ENCODE measurements around the gene FLRT2.

The FLRT2 gene

DNA sequence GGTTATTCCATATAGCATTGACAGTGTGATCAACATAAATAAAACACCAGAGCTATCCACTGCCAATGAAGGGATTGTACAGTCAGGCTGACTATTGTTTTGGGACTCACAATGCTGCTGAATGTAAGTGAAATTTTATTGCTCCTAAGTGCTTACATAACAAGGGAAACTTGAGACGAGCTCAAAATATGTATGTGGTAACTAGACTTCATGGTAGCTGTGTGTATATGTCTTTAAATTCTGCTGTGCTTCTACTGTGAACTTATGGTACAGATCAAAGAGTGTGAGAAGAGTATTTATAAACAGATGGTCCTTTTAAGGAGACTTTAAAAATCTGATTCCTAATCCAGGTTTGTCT, 6.9 kb downstream of the FLRT2 start:
- no peak for DNase-seq
- Histone ChIP-seq H3K27me3 (replicated peaks; ENCODE audit: control insufficient read depth, insufficient read depth, low read length, poor library complexity, severe bottlenecking) (peaks cover 2% of the 10 kb centered on the region), H3K4me3 (ENCODE audit: insufficient read depth, low read depth, low read length, poor library complexity, severe bottlenecking) (no peak overlapping the region), H3K4me1 (ENCODE audit: control insufficient read depth, insufficient read depth, low read length, poor library complexity, severe bottlenecking) (no peaks in the 10 kb centered on the region), H3K27ac (ENCODE audit: insufficient read depth, low read length, poor library complexity, severe bottlenecking) (no peak overlapping the region), H3K9me3 (ENCODE audit: control insufficient read depth, low read length) (no peaks in the 10 kb centered on the region), H3K36me3 (ENCODE audit: control insufficient read depth, insufficient read depth, low read length) (no peaks in the 10 kb centered on the region)

DNA sequence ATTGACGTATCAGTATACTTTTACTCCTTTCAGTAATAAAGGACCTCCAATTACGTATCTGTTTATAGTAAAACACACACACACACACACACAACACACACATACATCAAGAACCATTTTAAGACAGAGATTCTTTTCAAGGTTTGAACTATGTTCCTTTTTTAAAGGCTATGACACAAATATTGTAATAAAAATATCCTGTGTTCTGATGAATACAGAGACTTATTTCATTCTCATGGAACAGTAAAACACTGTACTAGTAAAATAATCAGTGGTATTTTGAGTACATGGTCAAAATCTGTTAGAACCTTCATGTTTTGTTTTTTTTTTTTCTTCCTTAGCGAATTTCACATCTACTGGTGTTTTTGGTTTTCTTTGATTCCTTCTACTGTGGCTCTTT, 7.6 kb downstream of the FLRT2 start:
- H3K27ac ChIP-seq (ENCODE audit: insufficient read depth, low read length, poor library complexity, severe bottlenecking) = no peak overlapping the region
- no peaks in the 10 kb centered on the region for H3K4me1 ChIP-seq (ENCODE audit: control insufficient read depth, insufficient read depth, low read length, poor library complexity, severe bottlenecking)
- H3K9me3 ChIP-seq (ENCODE audit: control insufficient read depth, low read length) = no peaks in the 10 kb centered on the region
- no peak overlapping the region for H3K4me3 ChIP-seq (ENCODE audit: insufficient read depth, low read depth, low read length, poor library complexity, severe bottlenecking)
- no peak for DNase-seq
- no peaks in the 10 kb centered on the region for H3K27me3 ChIP-seq (replicated peaks; ENCODE audit: control insufficient read depth, insufficient read depth, low read length, poor library complexity, severe bottlenecking)
- no peaks in the 10 kb centered on the region for H3K36me3 ChIP-seq (ENCODE audit: control insufficient read depth, insufficient read depth, low read length)

GRCh38 chr14:85538636-85539035, 8.7 kb downstream of the FLRT2 start:
- no peak for DNase-seq
- H3K27me3 ChIP-seq (replicated peaks; ENCODE audit: control insufficient read depth, insufficient read depth, low read length, poor library complexity, severe bottlenecking) = no peaks in the 10 kb centered on the region
- H3K4me1 ChIP-seq (ENCODE audit: control insufficient read depth, insufficient read depth, low read length, poor library complexity, severe bottlenecking) = no peaks in the 10 kb centered on the region
- H3K27ac ChIP-seq (ENCODE audit: insufficient read depth, low read length, poor library complexity, severe bottlenecking) = no peak overlapping the region
- no peak overlapping the region for H3K4me3 ChIP-seq (ENCODE audit: insufficient read depth, low read depth, low read length, poor library complexity, severe bottlenecking)
- H3K36me3 ChIP-seq (ENCODE audit: control insufficient read depth, insufficient read depth, low read length) = no peaks in the 10 kb centered on the region
- H3K9me3 ChIP-seq (ENCODE audit: control insufficient read depth, low read length) = no peaks in the 10 kb centered on the region

- no peaks in the 10 kb centered on the region for H3K27me3 ChIP-seq (replicated peaks; ENCODE audit: control insufficient read depth, insufficient read depth, low read length, poor library complexity, severe bottlenecking)
- H3K4me3 ChIP-seq (ENCODE audit: insufficient read depth, low read depth, low read length, poor library complexity, severe bottlenecking) = no peak overlapping the region
- no peaks in the 10 kb centered on the region for H3K36me3 ChIP-seq (ENCODE audit: control insufficient read depth, insufficient read depth, low read length)
- H3K9me3 ChIP-seq (ENCODE audit: control insufficient read depth, low read length) = no peaks in the 10 kb centered on the region
- DNase-seq = no peak
- no peaks in the 10 kb centered on the region for H3K4me1 ChIP-seq (ENCODE audit: control insufficient read depth, insufficient read depth, low read length, poor library complexity, severe bottlenecking)
- no peak overlapping the region for H3K27ac ChIP-seq (ENCODE audit: insufficient read depth, low read length, poor library complexity, severe bottlenecking)
Observed at GRCh38 chr14:85539510-85539909, 9.6 kb downstream of the FLRT2 start.

GRCh38 chr14:85542623-85543022, 12.7 kb downstream of the FLRT2 start:
- DNase-seq = no peak
- no peaks in the 10 kb centered on the region for H3K4me1 ChIP-seq (ENCODE audit: control insufficient read depth, insufficient read depth, low read length, poor library complexity, severe bottlenecking)
- no peak overlapping the region for H3K4me3 ChIP-seq (ENCODE audit: insufficient read depth, low read depth, low read length, poor library complexity, severe bottlenecking)
- no peaks in the 10 kb centered on the region for H3K9me3 ChIP-seq (ENCODE audit: control insufficient read depth, low read length)
- H3K27me3 ChIP-seq (replicated peaks; ENCODE audit: control insufficient read depth, insufficient read depth, low read length, poor library complexity, severe bottlenecking) = no peaks in the 10 kb centered on the region
- H3K27ac ChIP-seq (ENCODE audit: insufficient read depth, low read length, poor library complexity, severe bottlenecking) = no peak overlapping the region
- no peaks in the 10 kb centered on the region for H3K36me3 ChIP-seq (ENCODE audit: control insufficient read depth, insufficient read depth, low read length)

- no peaks in the 10 kb centered on the region for H3K9me3 ChIP-seq (ENCODE audit: control insufficient read depth, low read length)
- H3K27ac ChIP-seq (ENCODE audit: insufficient read depth, low read length, poor library complexity, severe bottlenecking) = no peak overlapping the region
- no peak for DNase-seq
- no peaks in the 10 kb centered on the region for H3K4me1 ChIP-seq (ENCODE audit: control insufficient read depth, insufficient read depth, low read length, poor library complexity, severe bottlenecking)
- H3K36me3 ChIP-seq (ENCODE audit: control insufficient read depth, insufficient read depth, low read length) = no peaks in the 10 kb centered on the region
- no peak overlapping the region for H3K4me3 ChIP-seq (ENCODE audit: insufficient read depth, low read depth, low read length, poor library complexity, severe bottlenecking)
- H3K27me3 ChIP-seq (replicated peaks; ENCODE audit: control insufficient read depth, insufficient read depth, low read length, poor library complexity, severe bottlenecking) = no peaks in the 10 kb centered on the region
Observed at GRCh38 chr14:85545738-85546137, 15.8 kb downstream of the FLRT2 start.

GRCh38 chr14:85546390-85546789, 16.4 kb downstream of the FLRT2 start:
- no peaks in the 10 kb centered on the region for H3K4me1 ChIP-seq (ENCODE audit: control insufficient read depth, insufficient read depth, low read length, poor library complexity, severe bottlenecking)
- H3K27me3 ChIP-seq (replicated peaks; ENCODE audit: control insufficient read depth, insufficient read depth, low read length, poor library complexity, severe bottlenecking) = no peaks in the 10 kb centered on the region
- H3K36me3 ChIP-seq (ENCODE audit: control insufficient read depth, insufficient read depth, low read length) = no peaks in the 10 kb centered on the region
- H3K9me3 ChIP-seq (ENCODE audit: control insufficient read depth, low read length) = no peaks in the 10 kb centered on the region
- no peak overlapping the region for H3K27ac ChIP-seq (ENCODE audit: insufficient read depth, low read length, poor library complexity, severe bottlenecking)
- H3K4me3 ChIP-seq (ENCODE audit: insufficient read depth, low read depth, low read length, poor library complexity, severe bottlenecking) = no peak overlapping the region
- DNase-seq = no peak

- Histone ChIP-seq H3K27me3 (replicated peaks; ENCODE audit: control insufficient read depth, insufficient read depth, low read length, poor library complexity, severe bottlenecking) (no peaks in the 10 kb centered on the region), H3K27ac (ENCODE audit: insufficient read depth, low read length, poor library complexity, severe bottlenecking) (no peak overlapping the region), H3K9me3 (ENCODE audit: control insufficient read depth, low read length) (no peaks in the 10 kb centered on the region), H3K4me1 (ENCODE audit: control insufficient read depth, insufficient read depth, low read length, poor library complexity, severe bottlenecking) (no peaks in the 10 kb centered on the region), H3K36me3 (ENCODE audit: control insufficient read depth, insufficient read depth, low read length) (no peaks in the 10 kb centered on the region), H3K4me3 (ENCODE audit: insufficient read depth, low read depth, low read length, poor library complexity, severe bottlenecking) (no peak overlapping the region)
- DNase-seq = no peak
Observed at GRCh38 chr14:85549697-85550096, 19.8 kb downstream of the FLRT2 start.

DNA sequence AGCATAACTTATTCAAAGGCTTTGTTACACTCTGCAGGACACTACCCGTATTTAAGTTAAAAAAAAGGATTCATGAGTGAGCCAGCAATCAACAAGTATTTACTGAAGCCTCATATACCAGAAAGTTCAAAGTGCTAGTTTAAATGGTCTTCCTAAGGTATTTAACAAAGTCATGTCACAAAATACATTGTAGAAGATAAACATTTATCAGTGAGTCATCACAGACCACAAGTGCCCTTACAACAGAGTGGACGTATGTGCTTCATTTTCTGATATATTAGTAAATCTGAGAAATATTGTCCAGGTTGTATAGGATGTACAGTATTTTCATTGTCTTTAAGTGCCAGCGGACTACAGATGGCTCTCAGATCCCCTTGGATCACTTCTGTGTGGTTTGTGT, 24.2 kb downstream of the FLRT2 start:
- Histone ChIP-seq H3K9me3 (ENCODE audit: control insufficient read depth, low read length) (no peaks in the 10 kb centered on the region), H3K4me3 (ENCODE audit: insufficient read depth, low read depth, low read length, poor library complexity, severe bottlenecking) (no peak overlapping the region), H3K27me3 (replicated peaks; ENCODE audit: control insufficient read depth, insufficient read depth, low read length, poor library complexity, severe bottlenecking) (no peaks in the 10 kb centered on the region), H3K4me1 (ENCODE audit: control insufficient read depth, insufficient read depth, low read length, poor library complexity, severe bottlenecking) (no peaks in the 10 kb centered on the region), H3K36me3 (ENCODE audit: control insufficient read depth, insufficient read depth, low read length) (no peaks in the 10 kb centered on the region), H3K27ac (ENCODE audit: insufficient read depth, low read length, poor library complexity, severe bottlenecking) (no peak overlapping the region)
- DNase-seq = no peak

DNA sequence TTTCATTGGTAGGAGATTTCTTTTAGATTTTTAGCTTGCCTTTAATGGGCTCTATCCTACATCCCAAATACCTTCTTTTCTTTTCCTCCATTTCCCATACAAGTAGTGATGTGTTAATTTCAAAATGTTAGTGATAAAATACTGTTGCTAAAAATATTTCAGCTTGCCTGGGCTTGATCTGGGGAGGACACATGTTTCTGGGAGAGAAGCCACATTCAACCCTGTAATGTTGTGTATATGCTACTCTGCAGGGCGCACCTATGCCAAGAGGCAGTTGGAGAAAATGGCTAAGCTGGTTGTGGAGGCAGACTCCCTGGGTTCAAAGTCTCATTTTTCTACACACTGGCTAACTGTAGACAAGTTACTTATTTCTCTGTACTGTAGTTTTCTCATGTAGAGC, 26.3 kb downstream of the FLRT2 start:
- H3K4me3 ChIP-seq (ENCODE audit: insufficient read depth, low read depth, low read length, poor library complexity, severe bottlenecking) = no peak overlapping the region
- H3K9me3 ChIP-seq (ENCODE audit: control insufficient read depth, low read length) = no peaks in the 10 kb centered on the region
- no peak overlapping the region for H3K27ac ChIP-seq (ENCODE audit: insufficient read depth, low read length, poor library complexity, severe bottlenecking)
- no peaks in the 10 kb centered on the region for H3K27me3 ChIP-seq (replicated peaks; ENCODE audit: control insufficient read depth, insufficient read depth, low read length, poor library complexity, severe bottlenecking)
- DNase-seq = no peak
- H3K4me1 ChIP-seq (ENCODE audit: control insufficient read depth, insufficient read depth, low read length, poor library complexity, severe bottlenecking) = no peaks in the 10 kb centered on the region
- no peaks in the 10 kb centered on the region for H3K36me3 ChIP-seq (ENCODE audit: control insufficient read depth, insufficient read depth, low read length)

- DNase-seq = no peak
- H3K36me3 ChIP-seq (ENCODE audit: control insufficient read depth, insufficient read depth, low read length) = no peaks in the 10 kb centered on the region
Observed at GRCh38 chr14:85558505-85558904, 28.6 kb downstream of the FLRT2 start.

More at GRCh38 chr14:85558505-85558904, 28.6 kb downstream of the FLRT2 start:
- H3K4me3 ChIP-seq (ENCODE audit: insufficient read depth, low read depth, low read length, poor library complexity, severe bottlenecking) = no peak overlapping the region
- H3K27ac ChIP-seq (ENCODE audit: insufficient read depth, low read length, poor library complexity, severe bottlenecking) = no peak overlapping the region
- no peaks in the 10 kb centered on the region for H3K9me3 ChIP-seq (ENCODE audit: control insufficient read depth, low read length)
- H3K27me3 ChIP-seq (replicated peaks; ENCODE audit: control insufficient read depth, insufficient read depth, low read length, poor library complexity, severe bottlenecking) = no peaks in the 10 kb centered on the region
- no peaks in the 10 kb centered on the region for H3K4me1 ChIP-seq (ENCODE audit: control insufficient read depth, insufficient read depth, low read length, poor library complexity, severe bottlenecking)
